Caco-2 (cell line): ENCODE results near the gene AK5. TPM values are rescaled to one million over a fixed set of nuclear protein-coding genes. Genes with fewer than 3 reads are reported as not detected.

Source experiments
- BruUV-seq: library from RNA; stranded (reverse); fragments of 400-500 nt; replicated peaks from 2 replicates; lab custom pipeline; 2021; lab: Mats Ljungman, UMichigan
- CTCF ChIA-PET: fragments of 300-600 bp; sonication (Branson Sonifier 250); formaldehyde crosslinking; loops from one replicate; lab custom pipeline; 2022; ENCODE audit warnings: antibody characterized with exemption; lab: Charles Lee
- POLR2A ChIA-PET: fragments of 300-600 bp; sonication (Branson Sonifier 250); formaldehyde crosslinking; loops from one replicate; lab custom pipeline; 2022; ENCODE audit warnings: antibody characterized with exemption; lab: Charles Lee
- DNase-seq, 2 experiments: peaks; one replicate each; pipeline versions ENCODE4 v3.0.0 to v3.0.0-alpha.2; 2020 to 2022
- H3K27me3 ChIP-seq: replicated peaks from 2 replicates; pipeline ENCODE4 v1.6.0; 2011; ENCODE audit warnings: low read length; ENCODE audit not compliant: control insufficient read depth, insufficient read depth
- H3K36me3 ChIP-seq: 2 replicates; pipeline ENCODE4 v1.5.1; 2011; ENCODE audit warnings: low read length; ENCODE audit not compliant: control insufficient read depth, insufficient read depth
- H3K4me1 ChIP-seq: fragments of 250-450 bp; sonication (Bioruptor Pico); 2 replicates; pipeline ENCODE4 v1.5.1; 2020; ENCODE audit warnings: mild to moderate bottlenecking
- H3K4me3 ChIP-seq: 2 replicates; pipeline ENCODE4 v1.5.1; 2011; ENCODE audit warnings: low read depth, mild to moderate bottlenecking, control low read depth, low read length
- H3K9me3 ChIP-seq: fragments of 250-450 bp; sonication (Bioruptor Pico); 2 replicates; pipeline ENCODE4 v1.5.1; 2020; ENCODE audit warnings: mild to moderate bottlenecking, moderate library complexity
- H3K27ac Mint-ChIP-seq: one replicate; pipeline ENCODE4 v1.8.0; 2022; ENCODE audit warnings: mixed read lengths; ENCODE audit not compliant: unreplicated experiment
- H3K27me3 Mint-ChIP-seq: one replicate; pipeline ENCODE4 v1.8.0; 2022; ENCODE audit warnings: mixed read lengths; ENCODE audit not compliant: insufficient read depth, unreplicated experiment
- H3K36me3 Mint-ChIP-seq: one replicate; pipeline ENCODE4 v1.8.0; 2022; ENCODE audit warnings: mild to moderate bottlenecking, mixed read lengths; ENCODE audit not compliant: insufficient read depth, unreplicated experiment
- H3K4me1 Mint-ChIP-seq: one replicate; pipeline ENCODE4 v1.8.0; 2022; ENCODE audit warnings: low read depth, mixed read lengths; ENCODE audit not compliant: unreplicated experiment
- H3K4me3 Mint-ChIP-seq: one replicate; pipeline ENCODE4 v1.8.0; 2022; ENCODE audit warnings: mild to moderate bottlenecking, moderate library complexity, mixed read lengths; ENCODE audit not compliant: unreplicated experiment
- H3K9me3 Mint-ChIP-seq: one replicate; pipeline ENCODE4 v1.8.0; 2022; ENCODE audit warnings: mixed read lengths; ENCODE audit not compliant: unreplicated experiment
- intact Hi-C: fragments of 100-400 bp; cut with micrococcal nuclease; formaldehyde crosslinking; loops from one replicate; pipeline ENCODE4 v1.10.0; 2022; ENCODE audit not compliant: unreplicated experiment
- total RNA-seq: library from RNA; stranded (reverse); gene quantifications from 2 replicates; pipeline ENCODE4 v1.2.3, GENCODE V29; 2022
- TF ChIP-seq, protein P1 (sequence below), 2 experiments: fragments of 200-600 bp in 1 of 2; IDR thresholded peaks; 1 replicate in 1 of 2; 2 replicates in 1 of 2; pipeline versions ENCODE4 v1.5.1 to v1.8.0; 2011 to 2022; ENCODE audit warnings: antibody characterized with exemption in 1 of 2, control low read depth in 1 of 2, inconsistent platforms in 1 of 2, low read depth in 1 of 2, low read length in 1 of 2, mild to moderate bottlenecking in 1 of 2, moderate library complexity in 1 of 2; ENCODE audit not compliant: insufficient read depth in 1 of 2, severe bottlenecking in 1 of 2, unreplicated experiment in 1 of 2

AK5 gene
- total RNA-seq, 1 experiment from 2014 or later = not detected

DNA sequence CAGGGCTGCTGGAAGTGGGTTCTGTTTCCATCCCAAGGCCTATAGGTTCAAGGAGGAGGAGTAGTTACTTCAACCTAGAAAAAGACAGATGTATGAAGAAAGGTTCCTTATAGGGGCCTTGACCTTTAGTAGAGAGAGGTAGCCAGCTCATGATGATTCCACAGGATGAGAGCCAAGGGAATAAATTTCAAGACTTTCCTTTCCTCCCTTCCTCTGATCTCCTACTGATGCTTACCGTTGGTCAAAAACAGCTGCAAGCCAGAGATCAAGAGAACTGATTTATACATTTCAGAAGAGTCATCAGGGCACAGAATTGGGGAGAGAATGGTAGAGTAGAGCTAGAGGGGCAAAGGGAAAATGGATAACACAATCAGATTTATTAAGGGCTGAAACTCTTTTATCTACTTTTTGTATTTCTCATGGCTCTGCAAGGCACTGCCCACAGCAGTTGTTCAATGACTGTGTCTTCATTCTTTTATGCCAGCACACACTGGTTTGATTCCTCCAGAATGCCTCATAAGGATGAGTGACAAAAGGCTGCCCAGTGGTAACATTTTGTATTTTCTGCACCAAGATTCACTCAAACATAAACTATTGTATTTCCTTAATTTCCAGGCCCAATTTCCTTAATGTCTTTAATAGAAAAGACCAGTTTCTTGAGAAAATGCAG is 37.4 kb downstream of the AK5 start:
- H3K4me3 Mint-ChIP-seq = no peak overlapping the region
- H3K27ac Mint-ChIP-seq = no peak overlapping the region
- H3K9me3 ChIP-seq = no peaks in the 10 kb centered on the region
- no peak overlapping the region for H3K4me3 ChIP-seq
- peaks cover 3% of the 10 kb centered on the region; the same call in 1 of the 2 replicates for H3K4me1 ChIP-seq
- no peaks in the 10 kb centered on the region for H3K27me3 Mint-ChIP-seq
- no peaks in the 10 kb centered on the region for H3K36me3 Mint-ChIP-seq
- DNase-seq = no peak
- no peaks in the 10 kb centered on the region for H3K9me3 Mint-ChIP-seq
- TF ChIP-seq, protein P1, sequence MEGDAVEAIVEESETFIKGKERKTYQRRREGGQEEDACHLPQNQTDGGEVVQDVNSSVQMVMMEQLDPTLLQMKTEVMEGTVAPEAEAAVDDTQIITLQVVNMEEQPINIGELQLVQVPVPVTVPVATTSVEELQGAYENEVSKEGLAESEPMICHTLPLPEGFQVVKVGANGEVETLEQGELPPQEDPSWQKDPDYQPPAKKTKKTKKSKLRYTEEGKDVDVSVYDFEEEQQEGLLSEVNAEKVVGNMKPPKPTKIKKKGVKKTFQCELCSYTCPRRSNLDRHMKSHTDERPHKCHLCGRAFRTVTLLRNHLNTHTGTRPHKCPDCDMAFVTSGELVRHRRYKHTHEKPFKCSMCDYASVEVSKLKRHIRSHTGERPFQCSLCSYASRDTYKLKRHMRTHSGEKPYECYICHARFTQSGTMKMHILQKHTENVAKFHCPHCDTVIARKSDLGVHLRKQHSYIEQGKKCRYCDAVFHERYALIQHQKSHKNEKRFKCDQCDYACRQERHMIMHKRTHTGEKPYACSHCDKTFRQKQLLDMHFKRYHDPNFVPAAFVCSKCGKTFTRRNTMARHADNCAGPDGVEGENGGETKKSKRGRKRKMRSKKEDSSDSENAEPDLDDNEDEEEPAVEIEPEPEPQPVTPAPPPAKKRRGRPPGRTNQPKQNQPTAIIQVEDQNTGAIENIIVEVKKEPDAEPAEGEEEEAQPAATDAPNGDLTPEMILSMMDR (IDR thresholded peaks at IDR 0.05; ENCODE audit: insufficient read depth in 1 of 2, low read depth in 1 of 2, low read length in 1 of 2, severe bottlenecking in 1 of 2, unreplicated experiment in 1 of 2) = no peak
- ChIA-PET CTCF (no interaction called here), POLR2A (no interaction called here)
- peaks cover 6% of the 10 kb centered on the region for H3K4me1 Mint-ChIP-seq
- no peaks in the 10 kb centered on the region for H3K36me3 ChIP-seq
- intact Hi-C loops = no loop called here
- H3K27me3 ChIP-seq = no peaks in the 10 kb centered on the region
- no TSS peak for BruUV-seq

DNA sequence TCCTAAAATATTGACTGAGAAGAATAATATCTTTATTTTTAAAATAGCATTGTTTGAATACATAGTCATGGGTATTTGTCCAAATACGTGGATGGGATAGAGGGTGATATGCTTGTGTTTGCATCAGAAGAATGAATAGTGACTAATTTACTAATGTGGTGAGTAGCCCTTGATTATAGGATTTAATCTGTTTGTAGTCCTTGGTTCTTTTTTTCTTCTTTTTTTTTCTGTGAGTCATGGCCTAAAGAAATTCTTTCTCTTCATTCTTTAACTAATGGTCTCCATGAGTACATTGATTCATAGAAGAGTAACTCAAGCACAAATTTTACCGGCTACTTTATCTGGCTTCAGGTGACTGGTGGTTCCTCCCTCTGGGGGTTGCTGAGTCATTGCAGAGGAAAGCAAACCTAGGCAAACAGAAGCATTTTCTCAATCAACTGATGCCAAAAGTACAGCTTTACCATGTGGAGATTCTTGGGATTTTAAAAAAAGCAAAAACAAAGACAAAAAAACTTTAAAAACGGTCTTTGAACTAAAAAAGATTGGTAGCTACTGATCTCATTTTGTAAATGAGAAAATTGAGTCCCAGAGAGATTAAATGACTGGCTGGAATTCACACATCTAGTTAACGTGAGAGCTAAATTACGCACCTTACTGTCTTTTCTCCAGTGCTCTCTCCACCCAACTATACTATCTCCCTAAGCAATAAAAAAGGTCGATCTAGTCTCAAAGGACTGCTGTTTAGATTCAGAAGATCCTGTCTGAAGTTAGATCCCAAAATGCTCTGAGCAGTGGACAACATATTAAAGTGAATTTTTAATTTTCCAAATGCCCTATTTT is 40.5 kb downstream of the AK5 start:
- intact Hi-C loops = no loop called here
- Mint-ChIP-seq H3K4me1 (peaks cover 6% of the 10 kb centered on the region), H3K27ac (peak overlapping the region; percentile 85), H3K36me3 (no peaks in the 10 kb centered on the region), H3K4me3 (peak overlapping the region; percentile 43), H3K27me3 (no peaks in the 10 kb centered on the region), H3K9me3 (no peaks in the 10 kb centered on the region)
- no peaks in the 10 kb centered on the region for H3K27me3 ChIP-seq
- H3K9me3 ChIP-seq = no peaks in the 10 kb centered on the region
- CTCF ChIA-PET = interaction anchor here (0.7 kb wide), 1 partner anchor 10 kb away, joined by 3 read pairs; no protein-coding TSS in a partner anchor
- H3K4me3 ChIP-seq = no peak overlapping the region
- TF ChIP-seq, protein P1 (IDR thresholded peaks at IDR 0.05; ENCODE audit: insufficient read depth in 1 of 2, low read depth in 1 of 2, low read length in 1 of 2, severe bottlenecking in 1 of 2, unreplicated experiment in 1 of 2) = no peak
- H3K4me1 ChIP-seq = peaks cover 3% of the 10 kb centered on the region; the same call in 1 of the 2 replicates
- DNase-seq = peak in 1 of 2 experiments; percentile 26
- no TSS peak for BruUV-seq
- POLR2A ChIA-PET = no interaction called here
- H3K36me3 ChIP-seq = no peaks in the 10 kb centered on the region

DNA sequence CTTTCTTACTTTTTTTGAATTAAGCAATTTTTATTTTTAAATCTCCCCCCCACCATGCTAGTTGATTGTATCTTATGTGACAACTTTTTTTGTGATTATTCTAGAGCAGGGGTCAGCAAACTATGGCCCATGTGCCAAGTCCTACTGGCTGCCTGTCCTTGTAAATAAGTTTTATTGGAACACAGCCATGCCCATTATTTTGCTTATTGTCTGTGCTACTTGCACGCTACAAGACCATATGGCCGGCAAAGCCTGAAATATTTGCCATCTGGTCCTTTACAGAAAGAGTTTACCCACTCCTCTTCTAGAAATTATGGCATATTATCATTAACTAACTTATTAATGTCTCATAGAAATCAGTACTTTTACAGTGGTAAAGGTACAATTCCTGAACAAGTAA is 51.7 kb downstream of the AK5 start:
- H3K4me1 Mint-ChIP-seq = no peaks in the 10 kb centered on the region
- Histone ChIP-seq H3K36me3 (no peaks in the 10 kb centered on the region), H3K4me1 (no peaks in the 10 kb centered on the region), H3K4me3 (no peak overlapping the region), H3K9me3 (no peaks in the 10 kb centered on the region), H3K27me3 (no peaks in the 10 kb centered on the region)
- no peaks in the 10 kb centered on the region for H3K36me3 Mint-ChIP-seq
- H3K4me3 Mint-ChIP-seq = no peak overlapping the region
- H3K27me3 Mint-ChIP-seq = no peaks in the 10 kb centered on the region
- TF ChIP-seq, protein P1 (IDR thresholded peaks at IDR 0.05; ENCODE audit: insufficient read depth in 1 of 2, low read depth in 1 of 2, low read length in 1 of 2, severe bottlenecking in 1 of 2, unreplicated experiment in 1 of 2) = no peak
- intact Hi-C loops = no loop called here
- BruUV-seq = no TSS peak
- CTCF ChIA-PET = no interaction called here
- no peak overlapping the region for H3K27ac Mint-ChIP-seq
- DNase-seq = no peak
- POLR2A ChIA-PET = no interaction called here
- peaks cover 7% of the 10 kb centered on the region for H3K9me3 Mint-ChIP-seq
